Epithelial cell of esophagus (primary cell): ENCODE results near the gene ARID3A.

ENCODE experiments used
- DNase-seq: peaks from one replicate; pipeline ENCODE4 v3.0.0; 2010; ENCODE audit warnings: low read depth
- H3K4me3 ChIP-seq: 2 replicates; pipeline ENCODE4 v1.5.1; 2011; ENCODE audit warnings: mild to moderate bottlenecking, low read length, control low read depth
- CTCF ChIP-seq: IDR thresholded peaks from 2 replicates; pipeline ENCODE4 v1.5.1; 2011; ENCODE audit warnings: low read depth, mild to moderate bottlenecking, low read length, control low read depth, inconsistent platforms; ENCODE audit not compliant: insufficient read depth; ENCODE audit errors: missing control alignments

The ARID3A gene

GRCh38 chr19:892894-893689 lies 32.7 kb upstream of the ARID3A start, which contains the start of the genes MED16 and RNU6-9:
Gene MED16 (minus strand): TSS chr19:893187. CDS start chr19:891131, 2,056 bp downstream.
Gene RNU6-9 (plus strand): TSS chr19:893484.
- no peak for TF ChIP-seq CTCF
- DNase-seq, result peak; percentile 95
- H3K4me3 ChIP-seq, result peak within 1 kb of the TSS; percentile 79

- TF ChIP-seq CTCF, result no peak
- H3K4me3 ChIP-seq, result no peak overlapping the region
- DNase-seq, result no peak
Observed at GRCh38 chr19:896434-896833, 29.4 kb upstream of the ARID3A start.

- no peak for TF ChIP-seq CTCF
- no peak for DNase-seq
- H3K4me3 ChIP-seq, result no peak overlapping the region
Observed at GRCh38 chr19:896999-897398, 28.8 kb upstream of the ARID3A start.

- no peak for TF ChIP-seq CTCF
- no peak overlapping the region for H3K4me3 ChIP-seq
- DNase-seq, result no peak
Observed at GRCh38 chr19:897442-898039, 28.3 kb upstream of the ARID3A start.

GRCh38 chr19:898663-899062 lies 27.2 kb upstream of the ARID3A start:
- DNase-seq, result no peak
- no peak overlapping the region for H3K4me3 ChIP-seq
- TF ChIP-seq CTCF, result no peak

GRCh38 chr19:899336-900042 lies 26.3 kb upstream of the ARID3A start:
- no peak overlapping the region for H3K4me3 ChIP-seq
- no peak for DNase-seq
- no peak for TF ChIP-seq CTCF
